Measurements from ENCODE around the gene ANKRD6.
A peak's percentile ranks its signal among the peaks of the same experiment; 100 is the strongest.

ANKRD6 gene

DNA sequence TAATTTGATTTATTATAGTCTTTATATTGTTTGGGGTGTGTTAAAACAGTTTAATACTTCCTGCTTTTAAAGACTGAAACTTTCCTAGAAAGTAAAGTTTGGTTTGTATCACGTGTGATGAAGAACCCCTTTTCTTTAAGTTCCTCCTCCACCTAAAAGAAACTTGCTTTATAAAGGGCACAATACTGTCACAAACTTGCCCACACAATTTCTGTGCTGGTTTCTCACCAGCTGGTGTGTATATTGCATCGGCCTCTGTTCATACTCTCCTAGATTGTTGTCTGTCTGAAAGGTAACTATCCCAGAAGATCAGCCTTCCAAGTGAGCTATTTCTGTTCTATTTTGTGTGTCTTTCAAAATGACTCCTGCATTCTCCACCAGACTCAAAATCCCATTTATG, 46.9 kb downstream of the ANKRD6 start:
- H3K36me3 ChIP-seq, result no peaks in the 10 kb centered on the region
- peaks cover 0 to 66% (median 38%) of the 10 kb centered on the region in 4 donors for H3K4me1 ChIP-seq
- H3K27me3 ChIP-seq, result no peaks in the 10 kb centered on the region
- H3K4me3 ChIP-seq, result no peak overlapping the region
- H3K9me3 ChIP-seq, result no peaks in the 10 kb centered on the region
- no peak overlapping the region for H3K27ac ChIP-seq
- TF ChIP-seq CTCF (IDR thresholded peaks at IDR 0.05), result no peak
- DNase-seq, result no peak
- intact Hi-C loops (cut with DNase I; ENCODE audit: low total_unique reads), result loop anchor here (10.0 kb wide), 1 partner anchor 85 kb away; no protein-coding TSS in a partner anchor

DNA sequence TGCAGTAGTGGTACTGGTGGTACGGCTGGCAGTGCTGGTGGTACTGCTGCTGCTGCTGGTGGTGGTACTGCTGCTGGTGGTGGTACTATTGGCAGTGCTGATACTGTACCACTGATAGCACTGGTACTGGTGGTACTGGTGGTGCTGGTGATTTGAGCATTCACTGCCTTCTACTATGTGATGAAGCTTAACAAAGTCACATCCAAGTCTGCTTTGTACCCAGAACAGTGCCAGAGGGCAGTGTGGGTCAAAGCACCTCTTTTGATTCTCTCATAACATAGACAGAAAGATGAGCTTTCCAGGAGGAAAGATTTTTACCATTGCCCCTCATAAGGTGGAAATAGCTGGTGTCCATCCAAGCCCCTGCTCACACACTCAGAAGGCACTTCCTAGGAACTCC, 48.7 kb downstream of the ANKRD6 start:
- intact Hi-C loops (cut with DNase I; ENCODE audit: low total_unique reads), result loop anchor here (10.0 kb wide), 1 partner anchor 83 kb away; no protein-coding TSS in a partner anchor
- H3K27ac ChIP-seq, result peak overlapping the region; percentile 70 to 73
- H3K4me3 ChIP-seq, result no peak overlapping the region
- H3K9me3 ChIP-seq, result no peaks in the 10 kb centered on the region
- DNase-seq, result no peak
- no peaks in the 10 kb centered on the region for H3K36me3 ChIP-seq
- peaks cover 0 to 67% (median 41%) of the 10 kb centered on the region in 4 donors for H3K4me1 ChIP-seq
- TF ChIP-seq CTCF (IDR thresholded peaks at IDR 0.05), result no peak
- H3K27me3 ChIP-seq, result no peaks in the 10 kb centered on the region

- Histone ChIP-seq H3K27ac (peak overlapping the region; percentile 70 to 73), H3K27me3 (no peaks in the 10 kb centered on the region), H3K4me3 (no peak overlapping the region), H3K9me3 (no peaks in the 10 kb centered on the region), H3K4me1 (peaks cover 0 to 69% (median 41%) of the 10 kb centered on the region in 4 donors), H3K36me3 (no peaks in the 10 kb centered on the region)
- intact Hi-C loops (cut with DNase I; ENCODE audit: low total_unique reads), result loop anchor here (10.0 kb wide), 1 partner anchor 83 kb away; no protein-coding TSS in a partner anchor
- no peak for TF ChIP-seq CTCF (IDR thresholded peaks at IDR 0.05)
- DNase-seq, result no peak
Measured at GRCh38 chr6:89482126-89482525, 49.2 kb downstream of the ANKRD6 start.

DNA sequence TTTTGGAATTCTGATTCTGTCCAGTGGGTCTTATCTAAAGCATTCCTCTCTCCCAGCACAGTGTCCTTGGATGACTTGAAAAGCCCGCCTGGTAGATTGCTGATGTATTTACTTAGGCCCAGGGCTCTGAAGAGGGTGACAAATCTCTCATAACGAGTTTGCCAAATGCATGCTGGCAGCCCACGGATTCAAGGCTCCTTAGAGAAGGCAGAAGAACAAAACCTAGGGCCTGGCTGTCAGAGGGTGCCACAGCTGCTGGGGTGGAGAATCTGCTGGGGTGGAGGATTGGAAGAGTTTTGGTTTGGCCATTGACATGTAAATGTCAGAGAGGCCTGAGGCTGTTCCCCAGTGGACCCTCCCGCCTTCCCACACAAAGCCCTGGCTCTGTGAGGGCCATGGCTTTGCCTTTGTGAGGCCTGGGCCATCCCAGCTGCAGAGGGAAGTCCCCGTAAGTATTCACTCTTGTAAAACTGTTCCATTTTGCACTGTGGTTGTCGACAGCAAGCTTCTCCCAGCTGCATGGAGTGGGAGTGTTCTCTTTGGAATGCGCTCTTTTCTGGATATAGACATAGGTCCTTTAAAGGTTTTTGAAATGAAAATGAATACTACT, 50.3 kb downstream of the ANKRD6 start:
- no peak for TF ChIP-seq CTCF (IDR thresholded peaks at IDR 0.05)
- H3K4me1 ChIP-seq, result peaks cover 0 to 77% (median 41%) of the 10 kb centered on the region in 4 donors
- intact Hi-C loops (cut with DNase I; ENCODE audit: low total_unique reads), result loop anchor here (10.0 kb wide), 1 partner anchor 82 kb away; no protein-coding TSS in a partner anchor
- peak overlapping the region; percentile 70 to 73 for H3K27ac ChIP-seq
- H3K9me3 ChIP-seq, result no peaks in the 10 kb centered on the region
- no peaks in the 10 kb centered on the region for H3K36me3 ChIP-seq
- H3K27me3 ChIP-seq, result no peaks in the 10 kb centered on the region
- peak; percentile 28 to 66 for DNase-seq
- no peak overlapping the region for H3K4me3 ChIP-seq

DNA sequence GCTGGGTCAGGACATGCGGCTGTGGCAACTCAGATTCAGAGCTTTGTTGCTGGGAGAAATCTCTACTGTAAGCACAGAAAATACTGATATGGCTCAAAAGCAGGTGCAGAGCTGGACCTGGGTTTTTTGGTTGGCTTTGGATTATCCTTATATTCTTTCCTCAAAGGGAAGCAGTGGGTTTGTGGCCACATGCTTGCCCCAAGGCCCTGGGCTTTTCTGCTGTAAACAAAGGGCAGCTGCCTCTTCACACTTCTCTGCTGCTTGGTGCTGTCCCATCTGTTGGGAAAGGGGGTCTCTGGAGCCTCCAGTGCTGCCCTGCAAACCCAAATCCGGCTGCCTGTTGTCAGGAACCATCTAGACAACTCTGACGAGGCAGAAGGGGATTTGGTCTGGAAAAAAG, 52.4 kb downstream of the ANKRD6 start:
- no peak for TF ChIP-seq CTCF (IDR thresholded peaks at IDR 0.05)
- Histone ChIP-seq H3K4me1 (peaks cover 0 to 70% (median 39%) of the 10 kb centered on the region in 4 donors), H3K27me3 (no peaks in the 10 kb centered on the region), H3K36me3 (no peaks in the 10 kb centered on the region), H3K9me3 (no peaks in the 10 kb centered on the region), H3K27ac (peak overlapping the region; percentile 70 to 73), H3K4me3 (no peak overlapping the region)
- no peak for DNase-seq
- intact Hi-C loops (cut with DNase I; ENCODE audit: low total_unique reads), result loop anchor here (10.0 kb wide), 1 partner anchor 79 kb away; no protein-coding TSS in a partner anchor
